ENCODE measurements around the gene BAHD1.

BAHD1 gene

GRCh38 chr15:40459391-40460015 is 18.8 kb downstream of the BAHD1 start:
- Histone ChIP-seq H3K79me2 (ENCODE audit: insufficient read depth, low read length) (peaks cover 76% of the 10 kb centered on the region), H3K9me2 (replicated peaks; ENCODE audit: low read depth, low read length) (no peaks in the 10 kb centered on the region), H3K36me3 (ENCODE audit: insufficient read depth, low read length) (peaks cover 58% of the 10 kb centered on the region; the same call in 1 of the 2 replicates), H4K20me1 (ENCODE audit: insufficient read depth, low read length, poor library complexity, severe bottlenecking) (peaks cover 38% of the 10 kb centered on the region), H3K27me3 (ENCODE audit: insufficient read depth, low read length, poor library complexity, severe bottlenecking) (no peaks in the 10 kb centered on the region), H3K4me1 (ENCODE audit: insufficient read depth, low read length, poor library complexity, severe bottlenecking) (peaks cover 8% of the 10 kb centered on the region), H3K9me3 (ENCODE audit: insufficient read depth, low read depth, low read length) (no peaks in the 10 kb centered on the region), H3F3A (ENCODE audit: low read depth) (no peaks in the 10 kb centered on the region), H2AFZ (ENCODE audit: low read length) (no peak overlapping the region), H3K4me3 (ENCODE audit: low read length, poor library complexity, severe bottlenecking) (no peak overlapping the region), H3K4me2 (ENCODE audit: low read depth, low read length, poor library complexity, severe bottlenecking) (no peak overlapping the region), H3K9ac (ENCODE audit: low read depth, low read length, poor library complexity, severe bottlenecking) (no peak overlapping the region)
- TF ChIP-seq CTCF (conservative IDR thresholded peaks at IDR 0.05; ENCODE audit: low read length) = no peak

- Histone ChIP-seq H3K79me2 (ENCODE audit: insufficient read depth, low read length) (peaks cover 67% of the 10 kb centered on the region), H3K9me2 (replicated peaks; ENCODE audit: low read depth, low read length) (no peaks in the 10 kb centered on the region), H3K4me1 (ENCODE audit: insufficient read depth, low read length, poor library complexity, severe bottlenecking) (no peaks in the 10 kb centered on the region), H3K27me3 (ENCODE audit: insufficient read depth, low read length, poor library complexity, severe bottlenecking) (no peaks in the 10 kb centered on the region), H2AFZ (ENCODE audit: low read length) (no peak overlapping the region), H3K4me2 (ENCODE audit: low read depth, low read length, poor library complexity, severe bottlenecking) (no peak overlapping the region), H3K9ac (ENCODE audit: low read depth, low read length, poor library complexity, severe bottlenecking) (no peak overlapping the region), H3K4me3 (ENCODE audit: low read length, poor library complexity, severe bottlenecking) (no peak overlapping the region), H3K9me3 (ENCODE audit: insufficient read depth, low read depth, low read length) (no peaks in the 10 kb centered on the region), H3F3A (ENCODE audit: low read depth) (no peaks in the 10 kb centered on the region), H3K36me3 (ENCODE audit: insufficient read depth, low read length) (peaks cover 67% of the 10 kb centered on the region; the same call in 1 of the 2 replicates), H4K20me1 (ENCODE audit: insufficient read depth, low read length, poor library complexity, severe bottlenecking) (peaks cover 29% of the 10 kb centered on the region)
- TF ChIP-seq CTCF (conservative IDR thresholded peaks at IDR 0.05; ENCODE audit: low read length) (no peak), EZH2phosphoT487 (IDR thresholded peaks at IDR 0.05; ENCODE audit: borderline replicate concordance) (no peak)
Measured at GRCh38 chr15:40460404-40460803, 19.7 kb downstream of the BAHD1 start.

- no peak overlapping the region for H3K4me2 ChIP-seq (ENCODE audit: low read depth, low read length, poor library complexity, severe bottlenecking)
- H3F3A ChIP-seq (ENCODE audit: low read depth) = no peaks in the 10 kb centered on the region
- H3K36me3 ChIP-seq (ENCODE audit: insufficient read depth, low read length) = peaks cover 82% of the 10 kb centered on the region; the same call in 1 of the 2 replicates
- H3K9me2 ChIP-seq (replicated peaks; ENCODE audit: low read depth, low read length) = no peaks in the 10 kb centered on the region
- peaks cover 15% of the 10 kb centered on the region for H4K20me1 ChIP-seq (ENCODE audit: insufficient read depth, low read length, poor library complexity, severe bottlenecking)
- no peak for TF ChIP-seq EZH2phosphoT487 (IDR thresholded peaks at IDR 0.05; ENCODE audit: borderline replicate concordance)
- TF ChIP-seq CTCF (conservative IDR thresholded peaks at IDR 0.05; ENCODE audit: low read length) = no peak
- no peak overlapping the region for H2AFZ ChIP-seq (ENCODE audit: low read length)
- H3K9ac ChIP-seq (ENCODE audit: low read depth, low read length, poor library complexity, severe bottlenecking) = no peak overlapping the region
- no peaks in the 10 kb centered on the region for H3K4me1 ChIP-seq (ENCODE audit: insufficient read depth, low read length, poor library complexity, severe bottlenecking)
- peaks cover 51% of the 10 kb centered on the region for H3K79me2 ChIP-seq (ENCODE audit: insufficient read depth, low read length)
- H3K4me3 ChIP-seq (ENCODE audit: low read length, poor library complexity, severe bottlenecking) = no peak overlapping the region
- H3K9me3 ChIP-seq (ENCODE audit: insufficient read depth, low read depth, low read length) = no peaks in the 10 kb centered on the region
- no peaks in the 10 kb centered on the region for H3K27me3 ChIP-seq (ENCODE audit: insufficient read depth, low read length, poor library complexity, severe bottlenecking)
Measured at GRCh38 chr15:40461958-40462357, 21.2 kb downstream of the BAHD1 start.

Measured in Loucy (cell line).